ENCODE data around the gene UCN. TPM values are rescaled to one million over a fixed set of nuclear protein-coding genes. Genes with fewer than 3 reads are reported as not detected.

Gene UCN
- total and polyA plus RNA-seq, 10 of the 15 experiments (the other 5 are each of a cell fraction or from before 2014, with no cell fraction given): 0.10 to 3.8 (median 1.1) TPM; not detected in 1

GRCh38 chr2:27324720-27325119 is 16.5 kb upstream of the UCN start:
- intact Hi-C loops (cut with micrococcal nuclease; ENCODE audit: unreplicated experiment): no loop called here
- Histone ChIP-seq H3K4me1 (ENCODE audit: control insufficient read depth, insufficient read depth, low read length) (peaks cover 6% of the 10 kb centered on the region), H3K27me3 (replicated peaks in 1 of 2; ENCODE audit: control insufficient read depth in 2 of 2, insufficient read depth in 2 of 2, low read length in 1 of 2) (no peaks in the 10 kb centered on the region), H2AFZ (ENCODE audit: control insufficient read depth, low read depth, low read length) (no peak overlapping the region), H4K20me1 (ENCODE audit: control insufficient read depth, insufficient read depth) (no peaks in the 10 kb centered on the region), H3K79me2 (ENCODE audit: control insufficient read depth, insufficient read depth, low read length) (peaks cover 27% of the 10 kb centered on the region), H3K4me2 (ENCODE audit: control insufficient read depth, insufficient read depth) (no peak overlapping the region), H3K27ac (ENCODE audit: control insufficient read depth, insufficient read depth) (no peak overlapping the region), H3K9ac (ENCODE audit: control insufficient read depth, insufficient read depth, low read length) (no peak overlapping the region), H3K9me3 (replicated peaks; ENCODE audit: control insufficient read depth, insufficient read depth, low read length) (no peaks in the 10 kb centered on the region), H3K4me3 (no peak overlapping the region), H3K36me3 (ENCODE audit: control insufficient read depth in 2 of 2, insufficient read depth in 2 of 2, low read length in 1 of 2) (peaks cover 7 to 22% of the 10 kb centered on the region in 2 experiments)
- TF ChIP-seq NFIC (IDR thresholded peaks at IDR 0.05; ENCODE audit: low read depth, low read length): no peak
- 0 out of 2 replicates have a peak, but pooled peaks have one; percentile 14 for TF ChIP-seq POLR2A (IDR thresholded peaks at IDR 0.05; ENCODE audit: low read depth, low read length)
- in situ Hi-C loops (cut with MboI): no loop called here
- FAIRE-seq (no peak), ATAC-seq (no peak), DNase-seq (ENCODE audit: low read depth, low spot score) (no peak)
- 93% methylated on average over 5 of the region's 5 CpGs for WGBS (ENCODE audit: insufficient coverage, insufficient replicate concordance, low lambda C conversion rate, missing lambda C conversion rate)
- ChIA-PET RAD21 (ENCODE audit: unreplicated experiment) (interaction anchor here (1.6 kb wide), 1 partner anchor 45 kb away, joined by 4 read pairs; no protein-coding TSS in a partner anchor), SMC1A (ENCODE audit: uncharacterized antibody, unreplicated experiment) (interaction anchor here (1.5 kb wide), 1 partner anchor 20 kb away, joined by 8 read pairs; no protein-coding TSS in a partner anchor), POLR2A (interaction anchor here (1.6 kb wide), 1 partner anchor 46 kb away, joined by 3 read pairs; no protein-coding TSS in a partner anchor), CTCF (interaction anchor here (5.7 kb wide), 1 partner anchor 22 kb away, joined by 49 read pairs; no protein-coding TSS in a partner anchor)
- no TSS peak for BruUV-seq (replicated peaks)

GRCh38 chr2:27323596-27324285 is 15.5 kb upstream of the UCN start:
- ChIA-PET RAD21 (ENCODE audit: unreplicated experiment) (interaction anchor here (1.4 to 1.6 kb wide), 2 partner anchors 46 to 105 kb away, joined by 4 to 5 read pairs; partner anchors contain the start of gene NRBP1), CTCF (interaction anchor here (0.9 to 5.7 kb wide), 5 partner anchors 21 to 359 kb away, joined by 3 to 49 read pairs (median 4); no protein-coding TSS in a partner anchor), SMC1A (ENCODE audit: uncharacterized antibody, unreplicated experiment) (interaction anchor here (1.5 to 3.1 kb wide), 3 partner anchors 21 to 108 kb away, joined by 5 to 17 read pairs (median 8); partner anchors contain the start of gene GTF3C2), POLR2A (interaction anchor here (1.0 to 1.9 kb wide), 4 partner anchors 33 to 305 kb away, joined by 3 to 5 read pairs (median 4); partner anchors contain the start of genes CCDC121, GPN1, GTF3C2 and PREB)
- H2AFZ ChIP-seq (ENCODE audit: control insufficient read depth, low read depth, low read length): peak overlapping the region; percentile 85
- DNase-seq (ENCODE audit: low read depth, low spot score) (no peak), FAIRE-seq (peak; percentile 41), ATAC-seq (no peak)
- no peaks in the 10 kb centered on the region for H3K27me3 ChIP-seq (replicated peaks in 1 of 2; ENCODE audit: control insufficient read depth in 2 of 2, insufficient read depth in 2 of 2, low read length in 1 of 2)
- in situ Hi-C loops (cut with MboI) (no loop called here), intact Hi-C loops (cut with micrococcal nuclease; ENCODE audit: unreplicated experiment) (loop anchor here (2.0 kb wide), 1 partner anchor 47 kb away; the partner anchor contains the start of genes EIF2B4 and SNX17)
- peak overlapping the region; percentile 95 for H3K27ac ChIP-seq (ENCODE audit: control insufficient read depth, insufficient read depth)
- TF ChIP-seq MLLT1 (IDR thresholded peaks at IDR 0.05) (no peak), PML (IDR thresholded peaks at IDR 0.05; ENCODE audit: low read length) (0 out of 2 replicates have a peak, but pooled peaks have one; percentile 17), FOXM1 (IDR thresholded peaks at IDR 0.05; ENCODE audit: low read depth, low read length) (0 out of 2 replicates have a peak, but pooled peaks have one; percentile 65)
- peaks cover 27% of the 10 kb centered on the region for H3K79me2 ChIP-seq (ENCODE audit: control insufficient read depth, insufficient read depth, low read length)
- H3K4me2 ChIP-seq (ENCODE audit: control insufficient read depth, insufficient read depth): peak overlapping the region; percentile 99
- H3K4me1 ChIP-seq (ENCODE audit: control insufficient read depth, insufficient read depth, low read length): peaks cover 6% of the 10 kb centered on the region
- no peaks in the 10 kb centered on the region for H4K20me1 ChIP-seq (ENCODE audit: control insufficient read depth, insufficient read depth)
- peak overlapping the region; percentile 99 for H3K4me3 ChIP-seq
- peak overlapping the region; percentile 98 for H3K9ac ChIP-seq (ENCODE audit: control insufficient read depth, insufficient read depth, low read length)
- no peaks in the 10 kb centered on the region for H3K9me3 ChIP-seq (replicated peaks; ENCODE audit: control insufficient read depth, insufficient read depth, low read length)
- no TSS peak for BruUV-seq (replicated peaks)
- peaks cover 2 to 15% of the 10 kb centered on the region in 2 experiments for H3K36me3 ChIP-seq (ENCODE audit: control insufficient read depth in 2 of 2, insufficient read depth in 2 of 2, low read length in 1 of 2)
- 28% methylated on average over 5 of the region's 5 CpGs for WGBS (ENCODE audit: insufficient coverage, insufficient replicate concordance, low lambda C conversion rate, missing lambda C conversion rate)

All from GM12878 (cell line).